Measurements from ENCODE around the gene TMEM59.
A peak's percentile ranks its signal among the peaks of the same experiment; 100 is the strongest.
"Not testable (repeated sequence)": the region's sequence is repeated elsewhere in the genome, so short reads cannot be mapped to it uniquely, and the experiment has no call there.

Gene TMEM59, protein sequence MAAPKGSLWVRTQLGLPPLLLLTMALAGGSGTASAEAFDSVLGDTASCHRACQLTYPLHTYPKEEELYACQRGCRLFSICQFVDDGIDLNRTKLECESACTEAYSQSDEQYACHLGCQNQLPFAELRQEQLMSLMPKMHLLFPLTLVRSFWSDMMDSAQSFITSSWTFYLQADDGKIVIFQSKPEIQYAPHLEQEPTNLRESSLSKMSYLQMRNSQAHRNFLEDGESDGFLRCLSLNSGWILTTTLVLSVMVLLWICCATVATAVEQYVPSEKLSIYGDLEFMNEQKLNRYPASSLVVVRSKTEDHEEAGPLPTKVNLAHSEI

GRCh38 chr1:54052934-54053744, at the start of gene TMEM59, which contains the start of gene TCEANC2:
TSS of gene TMEM59 (minus strand) at chr1:54053204. CDS start at chr1:54053188, 16 bp downstream.
TSS of gene TCEANC2 (plus strand) at chr1:54053608. CDS start at chr1:54054423, 815 bp downstream.
- DNase-seq (ENCODE audit: low read depth) = peak; percentile 94

- no peak for DNase-seq (ENCODE audit: low read depth)
Observed at GRCh38 chr1:54100500-54100899, 47.5 kb upstream of the TMEM59 start.

DNA sequence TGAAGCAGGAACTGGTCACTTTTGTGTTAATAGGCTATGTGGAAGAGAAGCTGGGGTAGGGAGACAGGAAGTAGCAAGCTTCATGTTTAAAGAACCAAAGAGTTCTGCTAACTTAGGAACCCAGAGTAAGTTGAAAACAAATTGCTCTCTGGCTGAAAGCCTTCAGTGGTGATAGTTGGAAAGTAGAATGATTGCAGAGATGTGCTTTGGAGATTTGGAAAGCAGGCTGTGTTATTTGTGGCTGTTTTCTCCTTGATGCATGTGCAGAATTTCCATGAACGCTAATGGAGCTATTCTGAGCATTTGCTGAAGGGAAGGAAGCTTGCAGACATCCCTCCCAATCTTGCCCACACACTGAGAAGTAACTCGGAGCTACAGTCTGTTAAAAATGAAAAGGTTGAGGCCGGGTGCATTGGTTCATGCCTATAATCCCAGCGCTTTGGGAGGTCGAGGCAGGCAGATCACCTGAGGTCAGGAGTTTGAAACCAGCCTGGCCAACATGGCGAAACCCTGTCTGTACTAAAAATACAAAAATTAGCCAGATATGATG, 46.1 kb upstream of the TMEM59 start:
- DNase-seq (ENCODE audit: low read depth) = no peak

DNA sequence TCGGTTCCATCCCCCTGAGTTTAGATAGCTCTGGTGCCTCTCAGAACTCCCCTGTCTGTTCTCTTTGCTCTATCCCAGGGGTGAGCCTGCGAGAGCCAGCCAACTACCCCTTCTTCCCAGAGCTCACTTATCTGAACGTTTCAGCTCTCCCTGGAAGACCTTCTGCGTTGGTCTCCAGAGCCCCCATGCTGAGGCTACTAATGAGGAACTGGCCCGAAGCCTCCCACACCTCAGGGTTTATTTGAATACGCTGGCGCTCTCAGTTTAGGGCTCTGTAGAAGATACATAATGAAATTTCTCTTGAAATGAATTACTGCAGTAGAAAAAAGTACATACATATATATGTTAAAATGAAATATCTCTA, 43.9 kb upstream of the TMEM59 start:
- no peak for DNase-seq (ENCODE audit: low read depth)

DNA sequence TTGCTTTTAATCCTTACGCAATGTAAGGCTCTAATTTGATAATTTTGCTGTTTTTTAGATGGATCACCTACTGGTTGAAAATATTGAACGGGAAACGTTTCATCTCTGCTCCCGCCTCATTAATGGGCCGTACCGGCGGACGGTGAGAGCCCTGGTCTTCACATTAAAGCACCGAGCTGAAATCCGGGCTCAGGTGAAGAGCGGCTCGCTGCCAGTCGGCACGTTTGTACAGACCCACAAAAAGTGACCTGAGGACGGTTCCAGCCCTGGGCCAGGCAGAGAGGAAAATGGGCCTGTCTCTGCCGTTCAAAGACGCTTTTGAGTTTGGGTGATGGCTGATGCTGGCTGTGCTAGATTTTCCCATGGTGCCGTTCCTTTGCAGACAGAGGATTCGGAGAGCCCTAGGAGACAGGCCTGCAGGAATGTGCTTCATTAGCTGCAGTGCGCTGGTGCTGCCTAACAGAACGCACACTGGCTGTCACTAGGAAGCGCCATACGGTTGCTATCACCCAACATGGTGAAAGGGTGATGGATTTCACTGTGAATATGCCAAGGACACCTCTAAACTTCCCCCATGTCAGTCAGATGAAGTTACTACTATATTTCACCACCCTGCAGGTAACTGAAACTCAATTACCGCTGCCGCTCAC, 43.3 kb upstream of the TMEM59 start:
- DNase-seq (ENCODE audit: low read depth) = no peak

- no peak for DNase-seq (ENCODE audit: low read depth)
Observed at GRCh38 chr1:54095546-54096226, 42.7 kb upstream of the TMEM59 start.

DNA sequence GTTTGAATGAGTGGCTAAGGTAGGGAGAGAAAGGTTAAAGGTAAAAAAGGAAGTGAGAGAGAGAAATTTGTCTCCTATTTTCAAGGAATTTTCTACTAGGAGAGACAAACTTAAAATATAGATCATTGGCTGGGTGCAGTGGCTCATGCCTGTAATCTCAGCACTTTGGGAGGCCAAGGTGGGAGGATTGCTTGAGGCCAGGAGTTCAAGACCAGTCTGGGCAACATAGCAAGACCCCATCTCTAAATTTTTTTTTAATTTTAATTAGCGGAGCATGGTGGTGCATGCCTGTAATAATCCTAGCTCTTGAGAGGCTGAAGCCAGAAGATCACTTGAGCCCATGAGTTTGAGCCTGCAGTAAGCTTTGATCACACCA, 41.7 kb upstream of the TMEM59 start:
- DNase-seq (ENCODE audit: low read depth) = not testable (repeated sequence)

DNA sequence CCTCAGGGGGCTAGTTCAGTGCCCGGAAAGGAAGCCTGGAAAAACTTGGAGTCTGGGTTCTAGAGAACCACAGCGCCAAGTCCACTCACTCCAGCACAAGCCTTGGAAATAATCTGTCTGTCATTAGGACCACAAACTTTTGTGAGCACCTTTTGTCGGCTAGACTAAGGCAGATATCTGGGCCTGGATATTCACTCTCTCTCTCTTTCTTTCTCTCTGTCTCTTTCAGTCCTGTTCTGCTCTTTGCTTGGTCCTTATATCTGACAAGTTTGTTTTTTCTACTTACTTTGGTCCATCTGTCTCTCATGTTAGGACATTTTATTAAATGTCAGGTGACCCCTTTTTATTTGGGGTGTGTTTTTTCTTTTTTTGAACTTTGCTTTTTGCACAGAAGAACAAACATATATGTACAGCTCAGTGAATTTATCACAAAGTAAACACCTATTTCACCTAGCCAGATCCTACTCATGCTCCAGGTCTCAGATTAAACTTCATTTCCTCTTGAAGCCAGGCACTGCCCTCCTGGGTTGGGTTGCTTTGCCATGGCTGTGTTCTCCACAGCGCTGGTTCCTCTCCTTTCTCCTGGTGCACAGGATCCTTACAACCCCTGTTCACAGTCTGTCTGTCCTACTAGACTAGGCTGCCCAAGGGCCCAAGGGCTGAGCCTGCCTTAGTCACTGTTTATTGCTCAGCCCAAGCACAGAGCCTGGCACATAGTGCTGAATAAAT, 41.2 kb upstream of the TMEM59 start:
- no peak for DNase-seq (ENCODE audit: low read depth)

DNA sequence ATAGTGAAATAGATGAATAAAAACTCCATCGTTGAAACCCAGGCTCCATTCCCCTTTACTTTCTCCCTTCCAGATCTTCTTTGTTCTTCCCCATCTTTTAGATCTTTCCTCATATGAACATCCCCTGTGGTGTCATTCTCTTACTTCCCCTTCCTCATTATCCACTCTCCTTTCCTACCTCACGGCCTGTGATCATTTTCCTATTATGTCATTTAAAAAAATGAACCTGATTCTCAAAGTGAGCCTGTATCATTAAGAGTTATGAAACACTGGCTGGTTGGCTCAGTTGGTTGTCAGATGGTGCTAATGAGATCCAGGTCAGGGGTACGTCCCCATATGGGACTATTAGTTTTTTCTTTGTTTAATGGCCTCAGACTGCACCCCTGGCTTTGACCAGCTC, 38.7 kb upstream of the TMEM59 start:
- no peak for DNase-seq (ENCODE audit: low read depth)

GRCh38 chr1:54088385-54088784, 35.4 kb upstream of the TMEM59 start:
- DNase-seq (ENCODE audit: low read depth) = no peak

DNA sequence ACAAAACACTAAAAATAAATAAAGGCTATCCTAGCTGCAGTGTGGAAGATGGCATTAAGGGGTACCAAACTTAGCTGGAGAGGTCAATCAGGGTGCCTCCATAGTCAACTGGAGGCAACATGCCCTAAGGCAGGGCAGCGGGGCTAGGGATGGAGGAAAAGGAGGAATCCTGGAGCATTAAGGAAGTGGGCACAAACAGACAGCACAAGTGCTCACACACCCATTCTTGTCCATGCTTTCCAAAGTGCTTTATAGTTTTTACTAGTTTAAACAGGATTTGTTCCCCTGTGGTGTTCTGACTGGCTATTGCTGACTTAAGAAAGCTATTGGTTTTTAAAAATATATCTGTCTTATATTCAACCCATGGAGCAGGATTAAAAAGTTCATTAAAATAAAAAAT, 33.8 kb upstream of the TMEM59 start:
- DNase-seq (ENCODE audit: low read depth) = no peak

- no peak for DNase-seq (ENCODE audit: low read depth)
Observed at GRCh38 chr1:54084794-54085193, 31.8 kb upstream of the TMEM59 start.

DNA sequence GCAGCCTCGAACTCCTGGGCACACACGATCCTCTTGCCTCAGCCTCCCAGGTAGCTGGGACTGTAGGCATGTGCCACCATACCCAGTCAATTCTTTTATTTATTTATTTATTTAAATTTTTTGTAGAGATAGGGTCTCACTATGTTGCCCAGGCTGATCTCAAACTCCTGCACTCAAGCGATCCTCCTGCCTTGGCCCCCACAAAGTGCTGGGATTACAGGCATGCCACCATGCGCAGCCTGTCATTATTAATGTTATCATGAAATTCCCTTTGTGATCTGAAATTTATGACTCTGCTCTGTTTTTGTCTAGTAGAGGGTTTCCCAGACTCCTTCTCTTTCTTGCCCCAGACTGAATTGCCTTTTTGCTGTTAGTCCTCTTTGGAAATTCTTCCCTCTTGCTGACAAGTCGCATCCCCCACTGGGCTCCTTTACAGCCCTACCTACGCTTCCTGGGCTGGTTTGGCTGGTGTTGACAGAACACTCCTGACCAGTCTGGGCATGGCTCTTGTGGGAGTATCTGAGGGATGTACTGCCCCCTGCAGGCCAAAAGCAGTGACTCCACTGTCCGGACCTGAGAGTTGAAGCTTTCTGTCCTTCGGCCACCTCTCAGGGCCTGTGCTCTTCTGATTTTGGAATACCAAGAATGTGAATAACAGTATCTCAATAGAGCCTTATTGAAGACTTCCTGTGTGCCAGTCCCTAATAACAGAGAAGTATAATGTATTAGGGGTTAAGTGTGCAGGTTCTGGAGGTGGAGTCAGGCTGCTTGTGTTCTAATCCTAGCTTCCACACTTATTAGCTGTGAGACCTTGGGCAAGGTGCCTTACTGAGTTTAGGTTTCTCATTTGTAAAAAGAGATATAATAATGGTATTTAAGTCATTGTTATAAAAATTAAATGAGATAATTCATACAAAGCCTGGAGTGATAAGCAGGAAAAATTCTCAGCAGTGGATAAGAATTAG, 28.6 kb upstream of the TMEM59 start:
- DNase-seq (ENCODE audit: low read depth) = peak; percentile 20

DNA sequence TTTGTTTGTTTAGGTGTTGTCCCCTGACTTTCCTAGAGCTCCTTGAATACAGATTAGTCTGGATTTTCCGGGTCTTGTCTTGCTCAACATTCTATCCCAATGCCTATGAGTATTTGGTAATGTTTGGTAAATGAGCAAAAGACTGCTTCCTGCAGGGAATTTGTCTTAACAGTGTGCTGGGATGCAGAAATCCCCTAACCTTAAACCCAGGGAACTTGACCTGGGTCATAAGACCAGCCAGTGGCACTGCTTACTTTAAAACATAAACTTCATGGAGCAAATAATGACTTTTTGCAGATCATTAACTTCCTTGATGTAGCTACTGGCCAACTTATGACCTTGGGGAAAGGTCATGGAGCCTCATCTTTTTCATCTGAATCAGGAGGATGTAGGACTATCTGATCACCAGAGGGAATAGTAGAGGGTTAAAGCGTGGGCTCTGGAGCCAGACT, 27.6 kb upstream of the TMEM59 start:
- DNase-seq (ENCODE audit: low read depth) = no peak

DNA sequence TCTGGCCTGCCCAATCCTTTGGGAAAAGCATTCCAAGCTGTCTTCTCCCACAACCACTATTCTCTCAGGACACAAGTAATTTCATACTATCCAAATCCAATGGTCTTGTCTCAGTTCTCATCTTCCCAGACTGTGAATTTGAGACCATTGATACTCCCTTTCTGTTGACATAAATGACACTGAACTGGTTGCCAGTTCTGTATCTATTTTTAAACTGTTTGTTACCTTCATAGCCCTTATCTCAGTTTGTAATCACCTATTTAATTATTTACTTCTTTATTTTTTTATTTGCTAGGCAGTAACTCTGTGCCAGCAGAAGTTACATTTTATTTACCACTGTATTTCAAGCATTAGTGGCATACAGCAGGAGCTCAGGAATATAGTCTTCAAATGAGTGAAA, 24.4 kb upstream of the TMEM59 start:
- DNase-seq (ENCODE audit: low read depth) = no peak

- no peak for DNase-seq (ENCODE audit: low read depth)
Observed at GRCh38 chr1:54070171-54070837, 17.3 kb upstream of the TMEM59 start.

DNA sequence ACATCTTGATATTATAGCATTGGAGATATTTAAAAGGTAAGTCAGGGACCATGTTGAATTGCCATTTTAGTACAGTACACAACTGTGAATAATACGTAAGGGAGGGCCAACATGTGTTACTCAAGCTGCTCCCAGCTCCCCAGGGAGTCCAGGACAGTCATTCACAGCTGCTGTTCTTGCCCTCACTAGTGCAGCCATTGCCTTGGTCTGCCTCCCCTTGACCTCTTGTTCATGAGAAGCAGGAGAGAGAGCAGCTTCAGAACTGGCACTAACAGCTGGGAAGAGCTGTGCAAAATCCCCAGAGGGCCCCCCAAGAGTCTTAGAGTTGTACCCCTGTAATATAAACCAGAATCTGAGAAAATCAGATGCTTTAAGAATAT, 16.8 kb upstream of the TMEM59 start:
- no peak for DNase-seq (ENCODE audit: low read depth)

- no peak for DNase-seq (ENCODE audit: low read depth)
Observed at GRCh38 chr1:54064299-54064698, 11.3 kb upstream of the TMEM59 start.

DNA sequence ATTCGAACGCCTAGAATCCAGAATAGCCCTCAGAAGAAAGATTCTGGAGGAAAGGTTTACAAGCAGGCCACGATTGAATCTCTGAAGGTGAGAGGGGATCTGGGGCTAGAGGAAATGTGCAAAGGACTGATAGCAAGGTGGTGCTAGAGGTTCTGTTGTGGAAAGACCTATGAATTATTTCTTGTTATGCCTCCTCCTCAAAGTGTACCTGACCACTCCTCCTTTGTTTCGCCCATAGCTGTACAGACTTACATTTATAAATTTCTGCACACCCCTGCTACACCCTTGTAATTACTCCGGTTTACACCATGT, 1.4 kb upstream of the TMEM59 start:
- no peak for DNase-seq (ENCODE audit: low read depth)

Measured in activated T-helper 9 cell treated with anti-CD3 and anti-CD28 coated beads, Interleukin-2, amount 50 U/mL, for 16 hours (primary cell).